GM21515 (cell line): ENCODE results near the gene PAF1.
"Not testable (repeated sequence)": the region's sequence is repeated elsewhere in the genome, so short reads cannot be mapped to it uniquely, and the experiment has no call there.

Source experiments
- ATAC-seq: cut with Tn5 transposase; IDR thresholded peaks from one replicate; pipeline ENCODE4 v1.9.1; 2021; ENCODE audit not compliant: unreplicated experiment

PAF1 gene

DNA sequence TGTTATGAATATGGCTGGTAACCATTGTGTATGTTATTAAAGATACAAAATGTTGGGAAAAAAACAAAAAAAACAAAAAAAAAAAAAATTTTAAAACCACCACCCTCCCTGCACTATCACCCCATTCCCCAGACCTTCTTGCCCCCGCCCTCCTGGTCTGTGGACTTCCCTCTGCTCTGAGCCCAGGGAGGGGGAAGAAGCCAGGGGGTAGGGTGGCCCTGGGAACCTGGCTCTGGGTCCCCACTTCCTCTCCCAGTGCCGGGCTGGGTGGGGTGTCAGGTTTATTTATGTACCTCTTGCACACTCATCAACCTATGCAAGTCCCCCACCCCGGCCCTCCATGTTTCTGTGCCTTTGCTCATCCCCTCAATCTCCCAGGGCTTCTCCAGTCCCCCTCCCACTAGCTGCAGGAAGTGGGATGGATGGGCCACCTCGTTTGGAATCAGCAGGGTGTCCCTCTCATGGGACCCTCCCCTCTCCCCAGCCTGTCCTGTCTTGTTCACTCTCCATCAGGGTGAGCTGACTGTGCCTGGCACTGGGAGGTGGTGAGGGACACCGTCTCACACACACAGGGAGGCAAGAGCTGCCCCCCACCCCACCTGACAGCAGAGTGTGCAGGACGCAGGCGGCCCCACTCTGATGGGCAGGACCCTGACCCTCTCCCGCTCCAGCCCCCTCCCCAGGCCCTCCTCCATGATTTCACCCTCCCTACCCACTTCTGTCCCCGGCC lies 5.9 kb downstream of the PAF1 start:
- ATAC-seq = no peak

GRCh38 chr19:39382991-39383828 lies 7.7 kb downstream of the PAF1 start:
- ATAC-seq = no peak

GRCh38 chr19:39381910-39382611 lies 8.8 kb downstream of the PAF1 start:
- no peak for ATAC-seq

DNA sequence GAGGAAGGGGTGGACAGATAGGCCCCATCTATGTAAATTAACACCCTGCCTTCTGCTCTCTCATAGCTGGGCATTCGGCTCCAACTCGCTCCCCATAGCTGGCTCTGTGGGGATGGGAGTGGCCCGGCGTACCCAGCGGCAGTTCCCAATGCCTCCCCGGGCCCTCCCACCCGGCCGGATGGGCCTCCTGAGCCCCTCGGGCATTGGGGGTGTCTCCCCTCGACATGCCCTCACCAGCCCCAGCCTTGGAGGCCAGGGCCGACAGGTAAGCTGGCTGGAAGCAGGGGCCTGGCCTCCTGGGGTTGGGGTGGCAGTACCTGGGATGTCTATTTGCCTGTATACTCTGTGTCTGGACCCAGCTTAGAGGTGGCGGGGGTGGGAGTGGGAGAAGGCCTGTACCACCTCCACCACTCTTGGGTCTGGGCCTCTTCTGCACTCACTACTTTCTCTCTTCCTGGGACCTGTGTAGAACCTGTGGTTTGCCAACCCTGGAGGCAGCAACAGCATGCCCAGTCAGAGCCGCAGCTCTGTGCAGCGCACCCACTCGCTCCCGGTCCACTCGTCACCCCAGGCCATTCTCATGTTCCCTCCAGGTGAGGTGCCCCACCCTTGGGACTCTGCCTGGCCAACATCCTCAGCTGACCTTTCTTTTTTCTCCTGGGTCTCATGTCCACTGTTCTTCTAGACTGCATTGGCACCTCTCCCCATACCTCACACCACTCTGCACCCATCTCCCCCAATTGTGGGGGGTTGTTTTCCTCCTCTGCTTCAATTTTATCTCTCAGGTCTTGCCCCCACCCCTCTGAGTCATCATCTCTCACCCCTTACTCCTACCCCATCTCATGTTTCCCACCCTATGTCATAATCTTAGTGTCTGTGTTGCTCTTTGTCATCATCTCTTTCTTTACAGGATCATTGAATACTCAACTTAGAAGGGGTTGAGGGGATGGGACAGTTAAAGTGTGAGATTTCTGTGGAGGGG lies 10.1 kb downstream of the PAF1 start:
- no peak for ATAC-seq

GRCh38 chr19:39379865-39380396 lies 11.0 kb downstream of the PAF1 start:
- no peak for ATAC-seq

DNA sequence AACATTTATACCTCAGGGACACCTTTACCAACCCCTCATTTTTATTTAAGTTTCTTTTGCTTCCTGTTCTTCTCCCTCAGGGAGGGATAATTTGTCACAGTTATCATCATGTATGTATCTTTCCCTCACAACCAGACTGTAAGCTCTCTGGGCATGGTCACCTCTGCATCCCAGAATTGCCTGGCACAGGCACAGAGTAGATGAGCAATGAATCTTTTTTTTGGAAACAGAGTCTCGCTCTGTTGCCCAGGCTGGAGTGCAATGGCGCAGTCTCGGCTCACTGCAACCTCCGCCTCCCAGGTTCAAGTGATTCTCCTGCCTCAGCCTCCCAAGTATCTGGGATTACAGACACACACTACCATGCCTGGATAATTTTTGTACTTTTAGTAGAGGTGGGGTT lies 11.5 kb downstream of the PAF1 start:
- not testable (repeated sequence) for ATAC-seq

GRCh38 chr19:39377373-39378362 lies 13.2 kb downstream of the PAF1 start:
- no peak for ATAC-seq

- no peak for ATAC-seq
These were observed 15.0 kb downstream of the PAF1 start for GRCh38 chr19:39375929-39376328.

DNA sequence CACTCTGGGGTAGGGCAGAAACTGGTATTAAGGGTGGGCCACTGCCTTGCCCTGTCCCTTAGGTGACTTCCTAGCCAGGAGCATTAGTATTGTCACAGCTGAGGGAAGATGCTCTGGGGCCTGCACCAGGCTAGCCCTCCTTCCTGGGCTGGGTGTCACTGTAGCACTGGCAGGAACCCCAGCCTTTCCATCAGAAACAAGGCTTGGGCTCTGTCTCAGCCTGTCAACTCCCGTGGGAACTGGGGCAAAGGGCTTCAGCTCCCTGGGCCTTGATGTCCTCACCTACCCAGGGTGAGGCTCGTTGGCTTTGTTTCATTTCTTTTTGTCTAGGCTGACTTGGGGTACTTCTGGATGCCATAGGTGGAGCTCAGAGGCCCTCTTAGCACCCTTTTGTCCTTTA lies 18.0 kb downstream of the PAF1 start:
- ATAC-seq = no peak

DNA sequence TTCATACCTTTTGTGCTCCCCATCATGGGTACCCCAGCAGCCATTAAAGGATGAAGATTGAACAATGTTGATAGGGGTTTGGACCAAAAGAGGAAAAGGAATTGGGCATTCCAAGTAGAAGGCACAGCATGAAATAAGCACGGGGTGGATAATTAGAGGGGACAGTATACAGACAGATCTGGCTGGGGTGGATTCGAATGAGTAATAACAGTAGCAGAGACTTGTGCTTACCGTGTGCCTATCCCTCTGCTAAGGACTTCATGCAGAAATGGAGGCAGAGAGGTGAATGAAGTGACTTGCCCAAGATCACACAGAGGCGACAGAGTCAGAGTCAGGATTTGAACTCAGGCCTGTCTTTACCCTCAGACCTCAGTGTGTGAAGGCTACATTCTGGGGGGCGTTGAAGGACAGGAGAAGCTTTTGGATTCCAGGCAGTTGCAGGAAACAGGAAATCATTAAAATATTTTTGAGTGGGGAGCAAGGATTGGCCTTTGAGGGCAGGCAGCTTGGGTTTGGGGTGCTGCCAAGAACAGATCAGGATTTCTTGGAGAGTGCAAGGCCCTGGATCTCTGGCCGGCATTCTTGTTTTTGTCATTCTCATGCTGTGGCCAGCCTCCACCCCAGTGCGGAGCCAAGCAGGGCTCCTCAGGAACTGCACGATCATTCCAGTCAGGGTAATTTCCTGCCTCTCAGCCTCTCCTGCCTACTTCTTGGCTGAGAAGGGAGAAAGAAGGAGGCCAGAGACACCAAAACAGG lies 18.7 kb downstream of the PAF1 start:
- ATAC-seq = no peak

GRCh38 chr19:39370735-39371134 lies 20.2 kb downstream of the PAF1 start:
- no peak for ATAC-seq

DNA sequence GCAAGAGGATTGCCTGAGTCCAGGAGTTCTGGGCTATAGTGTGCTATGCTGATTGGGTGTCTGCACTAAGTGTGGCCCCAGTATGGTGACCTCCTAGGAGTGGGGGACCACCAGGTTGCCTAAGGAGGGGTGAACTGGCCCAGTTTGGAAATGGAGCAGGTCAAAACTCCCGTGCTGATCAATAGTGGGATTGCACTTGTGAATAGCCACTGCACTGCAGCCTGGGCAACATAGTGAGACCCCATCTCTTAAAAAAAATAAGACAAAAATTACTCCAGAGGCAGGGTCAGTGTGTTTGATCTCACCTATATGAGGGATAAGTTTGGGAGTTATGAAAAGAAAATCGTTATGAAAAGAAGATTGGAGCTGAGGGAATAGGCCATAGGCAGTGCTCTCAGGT lies 21.7 kb downstream of the PAF1 start:
- no peak for ATAC-seq

GRCh38 chr19:39365531-39365930 lies 25.4 kb downstream of the PAF1 start:
- no peak for ATAC-seq

DNA sequence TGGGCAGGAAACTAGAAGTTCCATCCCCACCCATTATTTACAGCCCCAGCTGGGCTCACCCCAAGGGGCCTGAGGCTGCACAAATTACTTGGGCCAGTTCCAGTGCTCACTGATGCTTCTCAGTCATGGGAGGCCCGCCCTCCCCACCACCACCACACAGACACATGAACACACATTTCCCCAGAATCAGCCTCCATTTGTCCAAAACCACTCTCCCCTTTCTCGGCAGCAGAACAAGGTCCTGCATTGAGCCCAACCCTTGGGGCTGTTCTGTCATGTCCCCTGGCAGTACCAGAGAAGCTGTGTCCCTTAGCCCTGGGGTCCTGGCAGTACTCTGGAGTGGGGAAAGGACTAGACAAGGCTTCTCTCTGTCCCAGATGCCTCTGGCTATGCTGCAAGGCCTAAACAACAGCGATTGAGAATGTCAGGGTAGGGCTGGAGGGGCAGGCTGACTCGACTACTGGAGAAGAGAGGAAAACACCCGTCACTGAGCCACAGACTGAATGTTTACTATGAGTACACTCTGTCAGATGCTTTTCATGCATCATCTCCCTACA lies 26.9 kb downstream of the PAF1 start:
- ATAC-seq = no peak

- no peak for ATAC-seq
These were observed 27.9 kb downstream of the PAF1 start for GRCh38 chr19:39362682-39363657.

GRCh38 chr19:39360599-39360998 lies 30.3 kb downstream of the PAF1 start:
- no peak for ATAC-seq

GRCh38 chr19:39359026-39359425 lies 31.9 kb downstream of the PAF1 start:
- no peak for ATAC-seq
